ENCODE results near the gene MAN1B1. TPM values are rescaled to one million over a fixed set of nuclear protein-coding genes. Genes with fewer than 3 reads are reported as not detected.

MAN1B1 gene
- total RNA-seq, 2 donors from 2014 or later = 67.4 to 107 TPM

DNA sequence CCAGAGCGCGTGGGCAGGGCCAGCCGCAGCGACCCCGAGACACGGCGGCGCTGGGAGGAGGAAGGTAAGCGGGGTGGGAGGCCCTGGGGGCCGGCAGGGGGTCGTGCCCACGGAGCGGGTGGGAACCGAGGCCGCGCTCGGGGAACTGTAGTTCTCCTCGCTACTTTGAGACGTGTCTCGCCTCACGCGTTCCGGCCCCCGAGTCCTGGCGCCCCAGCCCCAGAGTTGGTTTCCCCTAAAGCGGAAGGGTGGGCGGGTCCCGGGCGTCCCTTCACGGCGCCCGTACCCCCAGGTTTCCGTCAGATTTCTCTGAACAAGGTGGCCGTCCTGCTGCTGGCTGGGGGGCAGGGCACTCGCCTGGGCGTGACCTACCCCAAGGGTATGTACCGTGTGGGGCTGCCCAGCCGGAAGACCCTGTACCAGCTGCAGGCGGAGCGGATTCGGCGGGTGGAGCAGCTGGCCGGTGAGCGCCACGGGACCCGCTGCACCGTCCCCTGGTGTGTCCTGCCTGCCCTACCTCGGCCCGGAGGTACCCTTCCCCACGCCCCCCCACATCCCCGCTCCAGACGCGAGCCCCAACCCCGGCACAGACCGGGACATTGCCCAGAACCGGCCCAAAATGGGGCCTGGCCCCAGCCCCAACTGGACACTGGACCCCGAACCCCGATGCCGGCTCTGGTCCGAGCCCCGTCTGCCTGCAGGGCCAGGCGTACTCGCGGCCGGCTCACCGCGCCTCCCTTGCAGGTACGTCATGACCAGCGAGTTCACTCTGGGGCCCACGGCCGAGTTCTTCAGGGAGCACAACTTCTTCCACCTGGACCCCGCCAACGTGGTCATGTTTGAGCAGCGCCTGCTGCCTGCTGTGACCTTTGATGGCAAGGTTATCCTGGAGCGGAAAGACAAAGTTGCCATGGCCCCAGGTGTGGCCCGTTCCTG lies 8.8 kb upstream of the MAN1B1 start:
- intact Hi-C loops (cut with DNase I) = no loop called here
- Histone ChIP-seq H3K9me3 (no peaks in the 10 kb centered on the region), H3K36me3 (no peaks in the 10 kb centered on the region), H3K27me3 (replicated peaks; ENCODE audit: insufficient read depth) (no peaks in the 10 kb centered on the region), H3K4me3 (peak overlapping the region; percentile 58 to 65), H3K4me1 (replicated peaks) (peaks cover 6% of the 10 kb centered on the region), H3K27ac (peak overlapping the region; percentile 56 to 75)
- TF ChIP-seq, protein P1, sequence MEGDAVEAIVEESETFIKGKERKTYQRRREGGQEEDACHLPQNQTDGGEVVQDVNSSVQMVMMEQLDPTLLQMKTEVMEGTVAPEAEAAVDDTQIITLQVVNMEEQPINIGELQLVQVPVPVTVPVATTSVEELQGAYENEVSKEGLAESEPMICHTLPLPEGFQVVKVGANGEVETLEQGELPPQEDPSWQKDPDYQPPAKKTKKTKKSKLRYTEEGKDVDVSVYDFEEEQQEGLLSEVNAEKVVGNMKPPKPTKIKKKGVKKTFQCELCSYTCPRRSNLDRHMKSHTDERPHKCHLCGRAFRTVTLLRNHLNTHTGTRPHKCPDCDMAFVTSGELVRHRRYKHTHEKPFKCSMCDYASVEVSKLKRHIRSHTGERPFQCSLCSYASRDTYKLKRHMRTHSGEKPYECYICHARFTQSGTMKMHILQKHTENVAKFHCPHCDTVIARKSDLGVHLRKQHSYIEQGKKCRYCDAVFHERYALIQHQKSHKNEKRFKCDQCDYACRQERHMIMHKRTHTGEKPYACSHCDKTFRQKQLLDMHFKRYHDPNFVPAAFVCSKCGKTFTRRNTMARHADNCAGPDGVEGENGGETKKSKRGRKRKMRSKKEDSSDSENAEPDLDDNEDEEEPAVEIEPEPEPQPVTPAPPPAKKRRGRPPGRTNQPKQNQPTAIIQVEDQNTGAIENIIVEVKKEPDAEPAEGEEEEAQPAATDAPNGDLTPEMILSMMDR (IDR thresholded peaks at IDR 0.05) = no peak
- TF ChIP-seq POLR2AphosphoS5 (IDR thresholded peaks at IDR 0.05) (no peak), POLR2A (IDR thresholded peaks at IDR 0.05) (no peak)
- 16% methylated on average over 30 of the region's 76 CpGs for WGBS
- DNase-seq (ENCODE audit: low spot score) = no peak

DNA sequence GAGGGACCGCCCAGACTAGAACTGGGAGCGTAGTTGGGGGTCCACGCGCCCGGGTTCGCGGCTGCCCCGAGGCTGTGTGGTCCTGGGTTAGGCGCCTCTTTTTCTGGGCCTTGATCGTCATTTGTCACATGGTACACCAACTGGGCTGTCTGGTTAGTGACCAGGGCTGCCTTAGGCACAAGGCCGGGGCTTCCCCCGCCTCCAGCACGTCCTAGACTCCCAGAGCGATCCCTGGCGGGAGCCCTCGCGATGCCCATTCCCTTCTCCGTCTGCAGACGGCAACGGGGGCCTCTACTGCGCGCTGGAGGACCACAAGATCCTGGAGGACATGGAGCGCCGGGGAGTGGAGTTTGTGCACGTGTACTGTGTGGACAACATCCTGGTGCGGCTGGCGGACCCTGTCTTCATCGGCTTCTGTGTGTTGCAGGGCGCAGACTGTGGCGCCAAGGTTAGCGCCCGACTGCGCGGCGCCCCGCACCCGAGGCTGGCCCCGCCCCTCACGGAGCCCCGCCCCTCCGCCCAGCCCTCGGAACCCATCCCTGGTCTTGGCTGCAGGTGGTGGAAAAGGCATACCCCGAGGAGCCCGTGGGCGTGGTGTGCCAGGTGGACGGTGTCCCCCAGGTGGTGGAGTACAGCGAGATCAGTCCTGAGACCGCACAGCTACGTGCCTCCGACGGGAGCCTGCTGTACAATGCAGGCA lies 7.9 kb upstream of the MAN1B1 start:
- Histone ChIP-seq H3K36me3 (no peaks in the 10 kb centered on the region), H3K4me3 (peak overlapping the region in 1 of 2 donors; percentile 65), H3K9me3 (no peaks in the 10 kb centered on the region), H3K27ac (no peak overlapping the region), H3K27me3 (replicated peaks; ENCODE audit: insufficient read depth) (no peaks in the 10 kb centered on the region), H3K4me1 (replicated peaks) (peaks cover 6% of the 10 kb centered on the region)
- WGBS = 49% methylated on average over 51 of the region's 51 CpGs
- TF ChIP-seq POLR2A (IDR thresholded peaks at IDR 0.05) = no peak
- TF ChIP-seq POLR2AphosphoS5 (IDR thresholded peaks at IDR 0.05) = no peak
- TF ChIP-seq, protein P1 (IDR thresholded peaks at IDR 0.05) = no peak
- intact Hi-C loops (cut with DNase I) = no loop called here
- no peak for DNase-seq (ENCODE audit: low spot score)

DNA sequence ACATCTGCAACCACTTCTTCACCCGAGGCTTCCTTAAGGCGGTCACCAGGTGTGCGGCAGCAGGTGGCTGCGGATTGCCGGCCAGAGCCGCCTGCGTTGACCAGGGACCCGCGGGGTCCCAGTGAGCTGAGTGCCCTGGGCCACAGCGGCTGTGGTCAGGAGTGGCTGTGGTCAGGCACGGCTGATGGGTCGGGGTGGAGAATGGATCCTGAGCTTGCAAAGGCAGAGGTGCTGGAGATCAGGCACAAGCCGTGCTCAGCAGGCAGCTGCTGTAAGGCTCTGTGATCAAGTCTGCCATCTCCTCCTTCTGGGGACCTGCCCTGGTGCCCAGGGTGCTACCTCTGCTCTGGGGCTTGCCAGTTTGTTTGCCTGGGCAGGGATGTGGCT lies 7.4 kb upstream of the MAN1B1 start:
- Histone ChIP-seq H3K9me3 (no peaks in the 10 kb centered on the region), H3K4me3 (no peak overlapping the region), H3K27ac (no peak overlapping the region), H3K4me1 (replicated peaks) (peaks cover 6% of the 10 kb centered on the region), H3K27me3 (replicated peaks; ENCODE audit: insufficient read depth) (no peaks in the 10 kb centered on the region), H3K36me3 (no peaks in the 10 kb centered on the region)
- DNase-seq (ENCODE audit: low spot score) = no peak
- intact Hi-C loops (cut with DNase I) = no loop called here
- TF ChIP-seq, protein P1 (IDR thresholded peaks at IDR 0.05) = no peak
- TF ChIP-seq POLR2A (IDR thresholded peaks at IDR 0.05) = no peak
- no peak for TF ChIP-seq POLR2AphosphoS5 (IDR thresholded peaks at IDR 0.05)
- 81% methylated on average over 13 of the region's 13 CpGs for WGBS

DNA sequence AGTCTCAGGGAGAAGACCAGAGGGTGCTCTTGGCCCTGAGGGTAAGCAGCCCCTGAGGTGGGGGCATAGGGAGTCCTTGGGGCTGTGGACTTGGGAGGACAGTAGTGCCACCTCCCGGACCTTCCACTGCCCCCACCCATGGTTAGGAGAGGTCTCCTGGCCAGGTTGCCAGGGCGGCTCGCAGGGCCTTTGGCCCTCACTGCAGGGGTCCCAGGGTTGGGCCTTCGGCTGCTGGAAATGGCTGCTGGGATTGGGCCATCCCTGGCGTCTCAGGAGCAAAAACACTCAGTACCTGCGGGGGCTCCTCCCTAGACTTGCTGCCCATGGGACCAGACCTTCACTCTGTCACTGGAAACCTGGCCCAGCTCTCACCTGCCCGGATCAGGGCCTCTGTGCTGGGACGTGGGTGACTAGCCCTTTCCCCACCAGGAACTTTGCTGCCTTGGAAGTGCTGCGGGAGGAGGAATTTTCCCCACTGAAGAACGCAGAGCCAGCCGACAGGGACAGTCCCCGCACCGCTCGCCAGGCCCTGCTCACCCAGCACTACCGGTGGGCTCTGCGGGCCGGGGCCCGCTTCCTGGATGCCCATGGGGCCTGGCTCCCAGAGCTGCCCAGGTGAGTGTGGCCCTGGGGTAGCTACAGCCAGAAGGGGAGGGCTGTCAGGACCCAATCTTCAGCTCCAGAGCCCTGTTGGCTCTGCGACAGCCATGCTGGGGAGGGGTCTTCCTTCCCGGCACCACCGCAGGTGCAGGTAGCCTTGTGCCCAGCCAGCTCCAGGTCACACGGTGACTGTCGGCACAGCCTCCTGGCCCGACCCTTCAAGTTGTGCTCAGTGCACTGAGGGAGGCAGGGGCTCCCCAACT lies 6.3 kb upstream of the MAN1B1 start:
- Histone ChIP-seq H3K27ac (no peak overlapping the region), H3K9me3 (no peaks in the 10 kb centered on the region), H3K4me1 (replicated peaks) (peaks cover 6% of the 10 kb centered on the region), H3K27me3 (replicated peaks; ENCODE audit: insufficient read depth) (no peaks in the 10 kb centered on the region), H3K36me3 (no peaks in the 10 kb centered on the region), H3K4me3 (no peak overlapping the region)
- WGBS = 90% methylated on average over 23 of the region's 24 CpGs
- intact Hi-C loops (cut with DNase I) = no loop called here
- TF ChIP-seq POLR2AphosphoS5 (IDR thresholded peaks at IDR 0.05) (no peak), POLR2A (IDR thresholded peaks at IDR 0.05) (no peak)
- TF ChIP-seq, protein P1 (IDR thresholded peaks at IDR 0.05) = no peak
- DNase-seq (ENCODE audit: low spot score) = no peak

Measured in prostate gland (tissue), 2 donors.